HepG2 (cell line): ENCODE measurements around the gene PYY. TPM values are rescaled to one million over a fixed set of nuclear protein-coding genes. Genes with fewer than 3 reads are reported as not detected.
"Not testable (repeated sequence)": the region's sequence is repeated elsewhere in the genome, so short reads cannot be mapped to it uniquely, and the experiment has no call there.

Experiments
- ATAC-seq: fragments of 200-7000 bp; cut with Tn5 transposase; 3 replicates; pipeline ENCODE4 v1.9.1; 2020; ENCODE audit warnings: mild to moderate bottlenecking, moderate library complexity
- BruUV-seq: library from RNA; stranded (reverse); fragments of 400-500 nt; replicated peaks from 2 replicates; lab custom pipeline; 2021; lab: Mats Ljungman, UMichigan
- CTCF ChIA-PET: fragments of 300-600 bp; formaldehyde crosslinking; extraction: SDS; loops from one replicate; lab custom pipeline; 2021; ENCODE audit warnings: low total read pairs, inconsistent platforms, low intra/inter-chr PET ratio; lab: Yijun Ruan, JAX
- POLR2A ChIA-PET: fragments of 350-600 bp; sonication (Branson Sonifier 250); formaldehyde crosslinking; loops from one replicate; lab custom pipeline; 2020; ENCODE audit warnings: antibody characterized with exemption, inconsistent platforms; lab: Yijun Ruan, JAX
- DNase-seq: peaks from one replicate; pipeline ENCODE4 v3.0.0-alpha.2; 2015; ENCODE audit warnings: low spot score
- FAIRE-seq: peaks from 3 replicates; lab custom pipeline; 2011; peaks lifted over from hg19 to GRCh38; lab: Jason Lieb, UNC
- H2AFZ ChIP-seq: one replicate; pipeline ENCODE4 v1.6.1; 2011; ENCODE audit warnings: low read length, inconsistent platforms
- H3K27ac ChIP-seq: fragments of 300-600 bp; 3 replicates; pipeline ENCODE4 v1.8.0; 2011; ENCODE audit warnings: mixed run types, mild to moderate bottlenecking, mixed read lengths, low read length, inconsistent platforms; ENCODE audit not compliant: insufficient read depth; ENCODE audit errors: extremely low read length
- H3K27me3 ChIP-seq, 2 experiments: fragments of 200-600 bp in 1 of 2; 2 replicates in 1 of 2; 3 replicates in 1 of 2; pipeline versions ENCODE4 v1.6.0 to v1.8.0; 2011; ENCODE audit warnings: low read length in 2 of 2, mild to moderate bottlenecking in 2 of 2, moderate library complexity in 2 of 2, inconsistent platforms in 1 of 2; ENCODE audit not compliant: insufficient read depth in 2 of 2, control insufficient read depth in 1 of 2
- H3K36me3 ChIP-seq, 2 experiments: fragments of 200-600 bp in 1 of 2; replicated peaks in 1 of 2; 2 replicates in 1 of 2; 3 replicates in 1 of 2; pipeline versions ENCODE4 v1.5.1 to v1.8.0; 2011; ENCODE audit warnings: low read length in 2 of 2, inconsistent platforms in 1 of 2; ENCODE audit not compliant: insufficient read depth in 2 of 2, control insufficient read depth in 1 of 2
- H3K4me1 ChIP-seq: 2 replicates; pipeline ENCODE4 v1.5.1; 2012; ENCODE audit warnings: low read length, inconsistent platforms; ENCODE audit not compliant: insufficient read depth
- H3K4me2 ChIP-seq: 2 replicates; pipeline ENCODE4 v1.6.0; 2011; ENCODE audit warnings: low read depth, low read length, inconsistent platforms
- H3K4me3 ChIP-seq, 3 experiments: fragments of 200-600 bp in 1 of 3; sonication (generic), shearing (Covaris generic) in 1 of 3; replicated peaks in 1 of 3; 2 replicates each; pipeline ENCODE4 v1.5.1; 2011 to 2016; ENCODE audit warnings: low read length in 3 of 3, inconsistent platforms in 2 of 3, low read depth in 2 of 3, mild to moderate bottlenecking in 2 of 3, control low read depth in 1 of 3, mixed read lengths in 1 of 3; ENCODE audit not compliant: insufficient read depth in 1 of 3
- H3K79me2 ChIP-seq: one replicate; pipeline ENCODE4 v1.6.1; 2011; ENCODE audit warnings: low read length, inconsistent platforms; ENCODE audit not compliant: insufficient read depth
- H3K9ac ChIP-seq: 2 replicates; pipeline ENCODE4 v1.6.0; 2011; ENCODE audit warnings: mild to moderate bottlenecking, low read depth, low read length, inconsistent platforms; ENCODE audit not compliant: insufficient read depth
- H3K9me3 ChIP-seq: 2 replicates; pipeline ENCODE4 v1.5.1; 2012; ENCODE audit warnings: mild to moderate bottlenecking, low read length
- H4K20me1 ChIP-seq: 2 replicates; pipeline ENCODE4 v1.6.0; 2011; ENCODE audit warnings: inconsistent platforms, mild to moderate bottlenecking, low read length, moderate library complexity; ENCODE audit not compliant: insufficient read depth
- ATF7 ChIP-seq, 2 experiments: fragments of 450-650 bp in 1 of 2; sonication (generic) in 1 of 2; formaldehyde crosslinking in 1 of 2; IDR thresholded peaks; 2 replicates each; pipeline versions ENCODE4 v1.4.0 to v1.6.1; 2016 to 2020; ENCODE audit warnings: antibody characterized with exemption in 1 of 2, mild to moderate bottlenecking in 1 of 2, missing genetic modification reagents in 1 of 2
- TEAD3 ChIP-seq: optimal IDR thresholded peaks from 2 replicates; pipeline ENCODE3; 2016; ENCODE audit warnings: borderline replicate concordance
- WGBS: methylation state at CpG from one replicate; pipeline ENCODE4 v1.1.6; 2017; ENCODE audit warnings: low lambda C conversion rate; 5-methylcytosine and 5-hydroxymethylcytosine counted together
- in situ Hi-C: cut with HindIII; loops from 2 replicates; pipeline ENCODE4 v1.10.0; 2017; ENCODE audit warnings: low pct_unique_long_range_greater_than_20kb; ENCODE audit not compliant: extremely low pct_ligation_motif_present
- intact Hi-C: fragments of 100-400 bp; cut with micrococcal nuclease; formaldehyde crosslinking; loops from one replicate; pipeline ENCODE4 v1.10.0; 2022; ENCODE audit not compliant: unreplicated experiment
- polyA plus RNA-seq, 8 experiments: library from polyadenylated mRNA; depleted of rRNA in 3 of 8; stranded (reverse) in 7 of 8; unstranded in 1 of 8; fragments of >200 nt; fragmentation: Illumina TruSeq in 4 of 8; extraction: Trizol in 4 of 8; gene quantifications; 2 replicates each; pipeline versions ENCODE4 v1.2.1 to v1.2.3, GENCODE V29; 2011 to 2016; ENCODE audit warnings: low read depth in 4 of 8, missing spikeins in 1 of 8, mixed read lengths in 1 of 8; ENCODE audit not compliant: insufficient read depth in 1 of 8
- total RNA-seq, 5 experiments: library from RNA; depleted of rRNA; stranded (reverse); fragments of >200 nt; fragmentation: Illumina TruSeq; extraction: Trizol; gene quantifications; 2 replicates each; pipeline ENCODE4 v1.2.3, GENCODE V29; 2016; ENCODE audit warnings: low read depth in 1 of 5

The PYY gene
- total and polyA plus RNA-seq, 2 of the 13 experiments (the other 11 are each of a cell fraction or from before 2014, with no cell fraction given): 0.25 TPM; not detected in 1

DNA sequence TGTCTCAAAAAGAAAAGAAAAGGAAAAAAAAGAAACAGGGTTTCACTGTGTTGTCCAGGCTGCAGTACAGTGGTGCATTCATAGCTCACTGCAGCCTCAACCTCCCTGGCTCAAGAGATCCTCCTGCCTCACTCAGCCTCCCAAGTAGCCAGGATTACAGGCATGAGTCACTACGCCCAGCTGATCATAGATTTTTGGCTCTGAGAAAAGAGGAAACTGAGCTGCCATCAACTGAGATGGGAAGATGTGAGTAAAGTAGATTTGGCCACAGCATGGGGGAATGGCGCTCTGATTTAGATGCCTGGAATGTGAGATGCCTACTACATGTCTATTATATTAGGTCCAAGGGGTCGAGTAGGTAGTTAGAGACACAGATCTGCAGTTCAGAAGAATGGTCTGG lies 44.8 kb upstream of the PYY start:
- in situ Hi-C loops: no loop called here
- peaks cover 1 to 20% of the 10 kb centered on the region in 2 experiments; a peak in 4 of 5 replicates for H3K27me3 ChIP-seq
- FAIRE-seq: no peak

DNA sequence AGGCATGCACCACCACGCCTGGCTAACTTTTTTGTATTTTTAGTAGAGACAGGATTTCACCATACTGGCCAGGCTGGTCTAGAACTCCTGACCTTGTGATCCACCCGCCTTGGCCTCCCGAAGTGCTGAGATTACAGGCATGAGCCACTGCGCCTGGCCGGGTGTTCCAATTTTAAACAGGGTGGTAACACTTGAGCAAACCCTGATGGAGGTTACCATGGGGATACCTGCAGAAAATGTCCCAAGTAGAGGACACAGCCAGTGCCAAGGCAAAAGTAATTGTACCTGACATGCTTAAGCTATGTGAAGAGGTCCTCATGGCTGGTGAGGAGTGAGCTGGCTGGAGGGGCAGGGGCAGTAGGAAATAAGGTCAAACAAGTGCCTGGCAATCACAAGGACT lies 43.4 kb upstream of the PYY start:
- CTCF ChIA-PET: interaction anchor here (4.6 kb wide), 1 partner anchor 54 kb away, joined by 128 read pairs; the partner anchor contains the start of gene PPY
- in situ Hi-C loops, POLR2A ChIA-PET: not testable (repeated sequence)

More for the DNA sequence above, 44.8 kb upstream of the PYY start:
- TF ChIP-seq TEAD3 (peak; percentile 11), ATF7 (IDR thresholded peaks at IDR 0.05) (no peak), ATF7 (CRISPR knock-in tag; IDR thresholded peaks at IDR 0.05) (no peak)
- H3K36me3 ChIP-seq: no peaks in the 10 kb centered on the region
- ChIA-PET POLR2A (interaction anchor here (1.5 kb wide), 1 partner anchor 61 kb away, joined by 3 read pairs; no protein-coding TSS in a partner anchor), CTCF (no interaction called here)
- no peak overlapping the region for H3K4me3 ChIP-seq
- no peaks in the 10 kb centered on the region for H3K79me2 ChIP-seq
- intact Hi-C loops: no loop called here
- DNase-seq (no peak), ATAC-seq (no peak)
- H3K4me1 ChIP-seq: peaks cover 67% of the 10 kb centered on the region
- no peaks in the 10 kb centered on the region for H3K9me3 ChIP-seq
- WGBS: 47% methylated on average over 3 of the region's 3 CpGs
- H3K27ac ChIP-seq: no peak overlapping the region
- no peaks in the 10 kb centered on the region for H4K20me1 ChIP-seq
- no peak overlapping the region for H3K9ac ChIP-seq
- H3K4me2 ChIP-seq: no peak overlapping the region
- H2AFZ ChIP-seq: no peak overlapping the region
- BruUV-seq: no TSS peak

More for the DNA sequence above, 43.4 kb upstream of the PYY start:
- H3K9ac ChIP-seq, H3K4me2 ChIP-seq, FAIRE-seq, BruUV-seq, ATAC-seq, H4K20me1 ChIP-seq, H3K9me3 ChIP-seq, H3K36me3 ChIP-seq, DNase-seq, H3K79me2 ChIP-seq, H2AFZ ChIP-seq, intact Hi-C loops, H3K4me3 ChIP-seq, H3K27ac ChIP-seq: not testable (repeated sequence)
- H3K4me1 ChIP-seq: peaks cover 53% of the 10 kb centered on the region
- WGBS: 33% methylated on average over 5 of the region's 5 CpGs
- H3K27me3 ChIP-seq: peaks cover 3 to 28% of the 10 kb centered on the region in 2 experiments; a peak in 4 of 5 replicates
